Neural cell (in vitro differentiated cells): ENCODE data around the gene PPIL6.

ENCODE experiments used
- CTCF ChIP-seq: fragments of 450-650 bp; IDR thresholded peaks from 2 replicates; pipeline ENCODE4 v1.5.1; 2014; ENCODE audit warnings: antibody characterized with exemption, mild to moderate bottlenecking, moderate library complexity; ENCODE audit not compliant: poor library complexity, severe bottlenecking
- EP300 ChIP-seq: fragments of 450-650 bp; conservative IDR thresholded peaks from 2 replicates; pipeline ENCODE4 v1.6.1; 2014; ENCODE audit warnings: antibody characterized with exemption, mild to moderate bottlenecking, moderate library complexity; ENCODE audit not compliant: poor library complexity, severe bottlenecking
- EZH2 ChIP-seq: fragments of 200-600, 300-800 bp; shearing (Covaris generic), sonication (generic); IDR thresholded peaks from 2 replicates; pipeline ENCODE4 v1.6.1; 2014; ENCODE audit warnings: antibody characterized with exemption, low read length, borderline replicate concordance, mild to moderate bottlenecking; ENCODE audit not compliant: insufficient read depth, poor library complexity, severe bottlenecking
- POLR2AphosphoS5 ChIP-seq: IDR thresholded peaks from 2 replicates; pipeline ENCODE4 v1.6.1; 2012
- RAD21 ChIP-seq: fragments of 450-650 bp; conservative IDR thresholded peaks from 2 replicates; pipeline ENCODE4 v1.6.1; 2014; ENCODE audit warnings: antibody characterized with exemption, mild to moderate bottlenecking, moderate library complexity
- SMC3 ChIP-seq: fragments of 450-650 bp; conservative IDR thresholded peaks from 2 replicates; pipeline ENCODE4 v1.6.1; 2014; ENCODE audit warnings: antibody characterized with exemption, mild to moderate bottlenecking, moderate library complexity; ENCODE audit not compliant: poor library complexity

- no peak for TF ChIP-seq SMC3
- no peak for TF ChIP-seq CTCF
- no peak for TF ChIP-seq EP300
- no peak for TF ChIP-seq RAD21
- TF ChIP-seq POLR2AphosphoS5, result no peak
- no peak for TF ChIP-seq EZH2
Observed at GRCh38 chr6:109478841-109479624, 38.6 kb upstream of the PPIL6 start.
